ENCODE data around the gene MPC2.
"Not testable (repeated sequence)": the region's sequence is repeated elsewhere in the genome, so short reads cannot be mapped to it uniquely, and the experiment has no call there.

The MPC2 gene

GRCh38 chr1:167904652-167905130 lies 32.2 kb downstream of the MPC2 start:
- peak; percentile 70 for DNase-seq

GRCh38 chr1:167900907-167901306 lies 36.0 kb downstream of the MPC2 start:
- no peak for DNase-seq

- no peak for DNase-seq
Measured at GRCh38 chr1:167899253-167899681, 37.6 kb downstream of the MPC2 start.

GRCh38 chr1:167898578-167899222 lies 38.2 kb downstream of the MPC2 start:
- no peak for DNase-seq

GRCh38 chr1:167893798-167894197 lies 43.1 kb downstream of the MPC2 start:
- no peak for DNase-seq

- no peak for DNase-seq
Measured at GRCh38 chr1:167890400-167890799, 46.5 kb downstream of the MPC2 start.

- not testable (repeated sequence) for DNase-seq
Measured at GRCh38 chr1:167887187-167887586, 49.7 kb downstream of the MPC2 start.

GRCh38 chr1:167882376-167882775 lies 54.5 kb downstream of the MPC2 start:
- no peak for DNase-seq

GRCh38 chr1:167881786-167882185 lies 55.1 kb downstream of the MPC2 start:
- no peak for DNase-seq

GRCh38 chr1:167881069-167881468 lies 55.8 kb downstream of the MPC2 start:
- no peak for DNase-seq

GRCh38 chr1:167880580-167881021 lies 56.3 kb downstream of the MPC2 start:
- no peak for DNase-seq

GRCh38 chr1:167879508-167879907 lies 57.4 kb downstream of the MPC2 start:
- no peak for DNase-seq

- DNase-seq = no peak
Measured at GRCh38 chr1:167878372-167879160, 58.3 kb downstream of the MPC2 start.

- DNase-seq = no peak
Measured at GRCh38 chr1:167876597-167877175, 60.2 kb downstream of the MPC2 start.

- DNase-seq = no peak
Measured at GRCh38 chr1:167871331-167871730, 65.5 kb downstream of the MPC2 start.

GRCh38 chr1:167869157-167870001 lies 67.5 kb downstream of the MPC2 start:
- DNase-seq = not testable (repeated sequence)

GRCh38 chr1:167866739-167867414 lies 70.0 kb downstream of the MPC2 start:
- DNase-seq = not testable (repeated sequence)
